NB4 (cell line): ENCODE results near the gene DNAJB11.
A peak's percentile ranks its signal among the peaks of the same experiment; 100 is the strongest.

ENCODE experiments used
- DNase-seq: peaks from one replicate; pipeline ENCODE4 v3.0.0; 2010; ENCODE audit warnings: low read depth
- H3K4me3 ChIP-seq: one replicate; pipeline ENCODE4 v1.5.1; 2011; ENCODE audit warnings: mild to moderate bottlenecking, low read depth, low read length, moderate library complexity
- CTCF ChIP-seq: IDR thresholded peaks from one replicate; pipeline ENCODE4 v1.5.1; 2012; ENCODE audit warnings: low read depth, low read length
- MAX ChIP-seq: IDR thresholded peaks from 2 replicates; pipeline ENCODE4 v1.6.1; 2011; ENCODE audit warnings: low read depth, low read length
- MYC ChIP-seq: IDR thresholded peaks from 2 replicates; pipeline ENCODE4 v1.6.1; 2011; ENCODE audit warnings: low read depth, low read length
- POLR2A ChIP-seq: IDR thresholded peaks from 2 replicates; pipeline ENCODE4 v1.6.1; 2011; ENCODE audit warnings: mild to moderate bottlenecking; ENCODE audit not compliant: insufficient read length; ENCODE audit errors: extremely low read depth

The DNAJB11 gene

GRCh38 chr3:186609247-186609868, 38.8 kb downstream of the DNAJB11 start:
- peak; percentile 46 for DNase-seq
- TF ChIP-seq MYC (no peak), CTCF (peak; percentile 41)

GRCh38 chr3:186612065-186612464, 41.5 kb downstream of the DNAJB11 start:
- TF ChIP-seq POLR2A (no peak), MAX (no peak), MYC (no peak), CTCF (no peak)
- no peak overlapping the region for H3K4me3 ChIP-seq
- no peak for DNase-seq

More at GRCh38 chr3:186609247-186609868, 38.8 kb downstream of the DNAJB11 start:
- H3K4me3 ChIP-seq, result no peak overlapping the region

DNA sequence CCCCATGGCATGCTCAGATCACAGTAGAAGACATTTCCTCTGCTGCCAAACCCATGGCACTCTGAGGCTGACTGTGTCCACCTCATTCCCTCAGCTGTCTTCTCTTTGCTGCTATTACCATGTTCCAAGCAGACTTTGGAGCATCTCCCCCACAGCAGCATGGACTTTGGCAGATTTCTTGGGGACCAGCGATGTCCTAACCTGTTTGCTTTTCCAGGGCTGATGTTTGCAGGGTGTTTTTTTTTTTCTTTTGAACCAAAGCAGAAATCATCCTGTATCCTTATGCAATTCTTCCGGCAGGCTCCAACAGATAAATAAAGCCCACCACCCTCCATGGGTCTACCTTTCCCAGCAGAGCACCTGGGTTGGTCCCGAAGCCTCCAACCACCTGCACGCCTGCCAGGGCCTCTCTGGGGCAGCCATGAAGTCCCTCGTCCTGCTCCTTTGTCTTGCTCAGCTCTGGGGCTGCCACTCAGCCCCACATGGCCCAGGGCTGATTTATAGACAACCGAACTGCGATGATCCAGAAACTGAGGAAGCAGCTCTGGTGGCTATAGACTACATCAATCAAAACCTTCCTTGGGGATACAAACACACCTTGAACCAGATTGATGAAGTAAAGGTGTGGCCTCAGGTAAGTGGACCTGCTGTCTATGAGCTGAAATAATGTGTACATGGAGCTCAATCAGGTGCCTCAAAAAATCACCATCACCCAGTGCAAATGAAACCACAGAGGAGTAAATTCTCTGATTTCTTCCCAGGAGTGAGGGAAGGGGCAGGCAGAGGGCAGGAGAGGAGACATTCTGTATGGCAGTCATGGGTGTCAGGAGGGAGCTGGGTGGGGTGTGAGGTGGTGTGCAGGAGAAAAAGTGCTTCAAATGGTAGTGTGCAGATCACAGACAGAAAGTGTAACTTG, 42.5 kb downstream of the DNAJB11 start, which contains the start of gene AHSG:
Gene AHSG, plus strand, starts transcription at position 340 of the 916 bp plus-strand sequence. Its CDS starts 82 bp downstream, at position 422.
- no peak within 1 kb of the TSS for H3K4me3 ChIP-seq
- no peak for DNase-seq

GRCh38 chr3:186613637-186614265, 43.2 kb downstream of the DNAJB11 start:
- no peak for DNase-seq
- no peak overlapping the region for H3K4me3 ChIP-seq
- TF ChIP-seq MYC, result no peak
- no peak for TF ChIP-seq MAX
- no peak for TF ChIP-seq POLR2A
- no peak for TF ChIP-seq CTCF

More for the DNA sequence above, 42.5 kb downstream of the DNAJB11 start, which contains the start of gene AHSG:
- TF ChIP-seq CTCF (no peak), MAX (no peak), MYC (no peak), POLR2A (no peak)

DNA sequence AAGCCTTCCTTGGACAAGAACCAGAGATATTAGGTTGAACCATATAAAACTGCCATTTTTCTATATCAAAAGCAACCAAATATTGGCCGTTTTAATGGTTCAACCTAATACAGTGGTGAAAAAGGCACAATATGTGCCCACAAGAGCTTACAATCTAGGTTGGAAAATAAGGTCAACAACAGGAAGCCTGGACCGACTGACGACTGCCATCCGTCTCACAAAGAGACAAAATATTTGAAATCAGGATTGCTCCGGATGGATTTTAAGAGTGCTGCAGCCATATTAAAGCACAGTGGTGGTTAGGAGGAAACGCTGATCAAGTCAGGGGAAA, 43.7 kb downstream of the DNAJB11 start:
- no peak overlapping the region for H3K4me3 ChIP-seq
- no peak for DNase-seq
- no peak for TF ChIP-seq MYC
